ENCODE results near the gene GCSH.

GCSH gene

GRCh38 chr16:81040842-81041241, 55.4 kb downstream of the GCSH start:
- DNase-seq = no peak

- DNase-seq = no peak
Measured at GRCh38 chr16:81040131-81040530, 56.1 kb downstream of the GCSH start.

GRCh38 chr16:81036751-81037350, 59.3 kb downstream of the GCSH start:
- DNase-seq = no peak

GRCh38 chr16:81035975-81036750, 60.0 kb downstream of the GCSH start:
- peak; percentile 23 to 29 for DNase-seq

- peak; percentile 80 to 82 for DNase-seq
Measured at GRCh38 chr16:81035398-81035974, 60.7 kb downstream of the GCSH start, which contains the start of gene ATMIN. ATMIN (plus strand) TSS chr16:81035842; CDS start chr16:81035871, 29 bp downstream.

All from activated CD4-positive, alpha-beta T cell treated with anti-CD3 and anti-CD28 coated beads, Interleukin-2, amount 50 U/mL, for 4 hours (primary cell).